ENCODE results near the gene MYL6. TPM values are rescaled to one million over a fixed set of nuclear protein-coding genes. Genes with fewer than 3 reads are reported as not detected.

The MYL6 gene
- total RNA-seq, 1 donor = 1,047 TPM

Other genes starting within 250 kb of the MYL6 start
- gene PYM1, start 230.5 kb upstream of the MYL6 start, total RNA-seq (ENCODE audit: low replicate concordance) = 23.3 and 35.7 TPM in 2 replicates
- gene DGKA, start 227.2 kb upstream of the MYL6 start, total RNA-seq (ENCODE audit: low replicate concordance) = 50.6 and 62.1 TPM in 2 replicates
- gene PMEL, start 192.3 kb upstream of the MYL6 start, total RNA-seq (ENCODE audit: low replicate concordance) = 0.27 and 0.82 TPM in 2 replicates
- gene CDK2, start 191.5 kb upstream of the MYL6 start, total RNA-seq (ENCODE audit: low replicate concordance) = 8.5 and 38.5 TPM in 2 replicates
- gene RAB5B, start 184.3 kb upstream of the MYL6 start, total RNA-seq (ENCODE audit: low replicate concordance) = 47.8 and 75.2 TPM in 2 replicates
- gene SUOX, start 161.1 kb upstream of the MYL6 start, total RNA-seq (ENCODE audit: low replicate concordance) = 20.4 and 40.4 TPM in 2 replicates
- gene IKZF4, start 137.3 kb upstream of the MYL6 start, total RNA-seq (ENCODE audit: low replicate concordance) = 0.65 and 3.4 TPM in 2 replicates
- 321 and 893 TPM in 2 replicates for gene RPS26, start 116.4 kb upstream of the MYL6 start, total RNA-seq (ENCODE audit: low replicate concordance)
- 1.2 and 1.5 TPM in 2 replicates for gene ERBB3, start 78.2 kb upstream of the MYL6 start, total RNA-seq (ENCODE audit: low replicate concordance)
- 102 and 141 TPM in 2 replicates for gene PA2G4, start 53.8 kb upstream of the MYL6 start, total RNA-seq (ENCODE audit: low replicate concordance)
- gene RPL41, start 41.7 kb upstream of the MYL6 start, total RNA-seq (ENCODE audit: low replicate concordance) = 2,772 and 12,570 TPM in 2 replicates
- gene ZC3H10, start 40.1 kb upstream of the MYL6 start, total RNA-seq (ENCODE audit: low replicate concordance) = 5.9 and 7.3 TPM in 2 replicates
- gene ESYT1, start 30.1 kb upstream of the MYL6 start, total RNA-seq (ENCODE audit: low replicate concordance) = 207 and 267 TPM in 2 replicates
- 74.2 and 125 TPM in 2 replicates for gene MYL6B, start 5.8 kb upstream of the MYL6 start, total RNA-seq (ENCODE audit: low replicate concordance)
- 69.4 and 222 TPM in 2 replicates for gene SMARCC2, start 31.1 kb downstream of the MYL6 start, total RNA-seq (ENCODE audit: low replicate concordance)
- gene RNF41, start 63.6 kb downstream of the MYL6 start, total RNA-seq (ENCODE audit: low replicate concordance) = 75.0 and 86.0 TPM in 2 replicates
- gene NABP2, start 66.0 kb downstream of the MYL6 start, total RNA-seq (ENCODE audit: low replicate concordance) = 13.9 and 31.5 TPM in 2 replicates
- gene SLC39A5, start 71.7 kb downstream of the MYL6 start, total RNA-seq (ENCODE audit: low replicate concordance) = 0.18 TPM in 1 of 2 replicates, not detected in the other
- 8.7 and 20.0 TPM in 2 replicates for gene ANKRD52, start 100.0 kb downstream of the MYL6 start, total RNA-seq (ENCODE audit: low replicate concordance)
- gene COQ10A, start 108.6 kb downstream of the MYL6 start, total RNA-seq (ENCODE audit: low replicate concordance) = 5.1 and 8.0 TPM in 2 replicates
- gene CS, start 142.0 kb downstream of the MYL6 start, total RNA-seq (ENCODE audit: low replicate concordance) = 40.9 and 117 TPM in 2 replicates
- gene CNPY2, start 157.6 kb downstream of the MYL6 start, total RNA-seq (ENCODE audit: low replicate concordance) = 76.1 and 120 TPM in 2 replicates
- gene PAN2, start 175.6 kb downstream of the MYL6 start, total RNA-seq (ENCODE audit: low replicate concordance) = 23.0 and 37.7 TPM in 2 replicates
- gene IL23A, start 180.5 kb downstream of the MYL6 start, total RNA-seq (ENCODE audit: low replicate concordance) = not detected in 2 replicates
- 268 and 280 TPM in 2 replicates for gene STAT2, start 201.7 kb downstream of the MYL6 start, total RNA-seq (ENCODE audit: low replicate concordance)
- gene APOF, start 204.5 kb downstream of the MYL6 start, total RNA-seq (ENCODE audit: low replicate concordance) = not detected in 2 replicates

All from fibroblast of the aortic adventitia (primary cell).